ENCODE data around the gene GET4. TPM values are rescaled to one million over a fixed set of nuclear protein-coding genes. Genes with fewer than 3 reads are reported as not detected.

Gene GET4
- total and polyA plus RNA-seq, 4 donors, result 19.5 to 34.7 (median 27.3) TPM

GRCh38 chr7:844043-844442 is 32.3 kb upstream of the GET4 start:
- no peak for TF ChIP-seq ATF3 (IDR thresholded peaks at IDR 0.05)
- no peak for TF ChIP-seq NR2F2 (IDR thresholded peaks at IDR 0.05)
- TF ChIP-seq REST (IDR thresholded peaks at IDR 0.05), result no peak
- TF ChIP-seq HNF4A (conservative IDR thresholded peaks at IDR 0.05), result no peak
- no peak for TF ChIP-seq ZBTB33 (IDR thresholded peaks at IDR 0.05)
- TF ChIP-seq GABPA (IDR thresholded peaks at IDR 0.05 in 1 of 2, conservative IDR thresholded peaks at IDR 0.05 in 1 of 2), result no peak
- no peak for TF ChIP-seq MAX (IDR thresholded peaks at IDR 0.05)
- TF ChIP-seq FOXA1 (IDR thresholded peaks at IDR 0.05), result no peak
- TF ChIP-seq EGR1 (IDR thresholded peaks at IDR 0.05; ENCODE audit: low read depth in 2 of 2), result no peak
- no peak for TF ChIP-seq TAF1 (conservative IDR thresholded peaks at IDR 0.05)
- Histone ChIP-seq H3K27ac (ENCODE audit: low read depth in 1 of 2, low read length in 2 of 2) (no peak overlapping the region), H3K9me3 (ENCODE audit: control insufficient read depth in 4 of 4, low read length in 3 of 4) (no peaks in the 10 kb centered on the region), H3K9ac (ENCODE audit: low read depth in 1 of 2, low read length in 2 of 2) (no peak overlapping the region), H3K27me3 (ENCODE audit: control insufficient read depth in 4 of 4, insufficient read depth in 4 of 4, low read length in 3 of 4) (no peaks in the 10 kb centered on the region), H3K36me3 (ENCODE audit: control insufficient read depth in 4 of 4, insufficient read depth in 3 of 4, low read depth in 1 of 4, low read length in 3 of 4) (peaks cover 8 to 49% (median 26%) of the 10 kb centered on the region in 4 donors), H3K4me1 (ENCODE audit: control insufficient read depth in 4 of 4, insufficient read depth in 4 of 4, low read length in 3 of 4) (no peaks in the 10 kb centered on the region), H3K4me3 (ENCODE audit: low read depth in 1 of 3, low read length in 3 of 3) (no peak overlapping the region)
- 95% methylated on average over 14 of the region's 14 CpGs for WGBS
- DNase-seq (ENCODE audit: low spot score), result no peak

- H3K4me3 ChIP-seq (ENCODE audit: low read depth in 1 of 3, low read length in 3 of 3), result no peak overlapping the region
- H3K9me3 ChIP-seq (ENCODE audit: control insufficient read depth in 4 of 4, low read length in 3 of 4), result no peaks in the 10 kb centered on the region
- H3K27me3 ChIP-seq (ENCODE audit: control insufficient read depth in 4 of 4, insufficient read depth in 4 of 4, low read length in 3 of 4), result no peaks in the 10 kb centered on the region
- H3K27ac ChIP-seq (ENCODE audit: low read depth in 1 of 2, low read length in 2 of 2), result no peak overlapping the region
- H3K4me1 ChIP-seq (ENCODE audit: control insufficient read depth in 4 of 4, insufficient read depth in 4 of 4, low read length in 3 of 4), result no peaks in the 10 kb centered on the region
- no peak overlapping the region for H3K9ac ChIP-seq (ENCODE audit: low read depth in 1 of 2, low read length in 2 of 2)
- TF ChIP-seq HNF4A (conservative IDR thresholded peaks at IDR 0.05) (no peak), FOXA1 (IDR thresholded peaks at IDR 0.05) (no peak), HNF4G (IDR thresholded peaks at IDR 0.05) (no peak), TAF1 (conservative IDR thresholded peaks at IDR 0.05) (no peak), GABPA (IDR thresholded peaks at IDR 0.05 in 1 of 2, conservative IDR thresholded peaks at IDR 0.05 in 1 of 2) (no peak), EGR1 (IDR thresholded peaks at IDR 0.05; ENCODE audit: low read depth in 2 of 2) (no peak), FOXA2 (IDR thresholded peaks at IDR 0.05) (no peak), CTCF (IDR thresholded peaks at IDR 0.05; ENCODE audit: low read depth, low read length, missing input control) (no peak), RXRA (IDR thresholded peaks at IDR 0.05) (no peak), RAD21 (IDR thresholded peaks at IDR 0.05) (no peak), REST (IDR thresholded peaks at IDR 0.05) (no peak), ZBTB33 (IDR thresholded peaks at IDR 0.05) (no peak), MAX (IDR thresholded peaks at IDR 0.05) (no peak), YY1 (IDR thresholded peaks at IDR 0.05) (no peak), SP1 (IDR thresholded peaks at IDR 0.05) (no peak)
- no peak for DNase-seq (ENCODE audit: low spot score)
- WGBS, result 98% methylated on average over 15 of the region's 15 CpGs
- peaks cover 8 to 50% (median 26%) of the 10 kb centered on the region in 4 donors for H3K36me3 ChIP-seq (ENCODE audit: control insufficient read depth in 4 of 4, insufficient read depth in 3 of 4, low read depth in 1 of 4, low read length in 3 of 4)
Observed at GRCh38 chr7:844514-844913, 31.8 kb upstream of the GET4 start.
